ENCODE results near the gene OTUD7B. TPM values are rescaled to one million over a fixed set of nuclear protein-coding genes. Genes with fewer than 3 reads are reported as not detected.
A peak's percentile ranks its signal among the peaks of the same experiment; 100 is the strongest.

OTUD7B gene
- total RNA-seq, 1 experiment from 2014 or later = 11.5 TPM

GRCh38 chr1:149928401-149928724 is 82.2 kb downstream of the OTUD7B start:
- Histone ChIP-seq H3K36me3 (ENCODE audit: low read depth, low read length) (peaks cover 38% of the 10 kb centered on the region), H3K9me3 (ENCODE audit: low read length) (no peaks in the 10 kb centered on the region), H3K4me3 (ENCODE audit: low read length) (peak overlapping the region; percentile 93), H3K9ac (ENCODE audit: low read length) (peak overlapping the region; percentile 91), H3K79me2 (ENCODE audit: low read length) (peaks cover 34% of the 10 kb centered on the region), H3K4me1 (ENCODE audit: insufficient read depth, low read length) (peaks cover 41% of the 10 kb centered on the region), H3K9me2 (replicated peaks; ENCODE audit: low read length) (no peaks in the 10 kb centered on the region), H3K4me2 (ENCODE audit: low read length) (peak overlapping the region; percentile 86), H3F3A (ENCODE audit: low read length, unreplicated experiment) (no peaks in the 10 kb centered on the region), H2AFZ (ENCODE audit: low read length) (no peak overlapping the region), H3K27me3 (ENCODE audit: low read length) (no peaks in the 10 kb centered on the region), H3K27ac (ENCODE audit: low read length) (peak overlapping the region; percentile 77), H4K20me1 (ENCODE audit: low read length) (peaks cover 27% of the 10 kb centered on the region; the same call in 1 of the 2 replicates)
- intact Hi-C loops (cut with micrococcal nuclease) = no loop called here
- BruUV-seq (replicated peaks) = no TSS peak
- DNase-seq (no peak), ATAC-seq (no peak)
- POLR2A ChIA-PET (ENCODE audit: unreplicated experiment) = interaction anchor here (0.5 to 1.4 kb wide), 4 partner anchors 41 to 233 kb away, joined by 4 to 9 read pairs (median 6); a partner anchor contains a TSS
- CTCF ChIA-PET = interaction anchor here (0.6 to 1.0 kb wide), 2 partner anchors 109 to 259 kb away, joined by 3 to 7 read pairs; no protein-coding TSS in a partner anchor
- TF ChIP-seq, protein P1, sequence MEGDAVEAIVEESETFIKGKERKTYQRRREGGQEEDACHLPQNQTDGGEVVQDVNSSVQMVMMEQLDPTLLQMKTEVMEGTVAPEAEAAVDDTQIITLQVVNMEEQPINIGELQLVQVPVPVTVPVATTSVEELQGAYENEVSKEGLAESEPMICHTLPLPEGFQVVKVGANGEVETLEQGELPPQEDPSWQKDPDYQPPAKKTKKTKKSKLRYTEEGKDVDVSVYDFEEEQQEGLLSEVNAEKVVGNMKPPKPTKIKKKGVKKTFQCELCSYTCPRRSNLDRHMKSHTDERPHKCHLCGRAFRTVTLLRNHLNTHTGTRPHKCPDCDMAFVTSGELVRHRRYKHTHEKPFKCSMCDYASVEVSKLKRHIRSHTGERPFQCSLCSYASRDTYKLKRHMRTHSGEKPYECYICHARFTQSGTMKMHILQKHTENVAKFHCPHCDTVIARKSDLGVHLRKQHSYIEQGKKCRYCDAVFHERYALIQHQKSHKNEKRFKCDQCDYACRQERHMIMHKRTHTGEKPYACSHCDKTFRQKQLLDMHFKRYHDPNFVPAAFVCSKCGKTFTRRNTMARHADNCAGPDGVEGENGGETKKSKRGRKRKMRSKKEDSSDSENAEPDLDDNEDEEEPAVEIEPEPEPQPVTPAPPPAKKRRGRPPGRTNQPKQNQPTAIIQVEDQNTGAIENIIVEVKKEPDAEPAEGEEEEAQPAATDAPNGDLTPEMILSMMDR (conservative IDR thresholded peaks at IDR 0.05; ENCODE audit: low read depth, low read length) = no peak
- TF ChIP-seq EZH2 (IDR thresholded peaks at IDR 0.05; ENCODE audit: low read length, unreplicated experiment) (no peak), EZH2phosphoT487 (IDR thresholded peaks at IDR 0.05; ENCODE audit: borderline replicate concordance, low read length) (no peak)

DNA sequence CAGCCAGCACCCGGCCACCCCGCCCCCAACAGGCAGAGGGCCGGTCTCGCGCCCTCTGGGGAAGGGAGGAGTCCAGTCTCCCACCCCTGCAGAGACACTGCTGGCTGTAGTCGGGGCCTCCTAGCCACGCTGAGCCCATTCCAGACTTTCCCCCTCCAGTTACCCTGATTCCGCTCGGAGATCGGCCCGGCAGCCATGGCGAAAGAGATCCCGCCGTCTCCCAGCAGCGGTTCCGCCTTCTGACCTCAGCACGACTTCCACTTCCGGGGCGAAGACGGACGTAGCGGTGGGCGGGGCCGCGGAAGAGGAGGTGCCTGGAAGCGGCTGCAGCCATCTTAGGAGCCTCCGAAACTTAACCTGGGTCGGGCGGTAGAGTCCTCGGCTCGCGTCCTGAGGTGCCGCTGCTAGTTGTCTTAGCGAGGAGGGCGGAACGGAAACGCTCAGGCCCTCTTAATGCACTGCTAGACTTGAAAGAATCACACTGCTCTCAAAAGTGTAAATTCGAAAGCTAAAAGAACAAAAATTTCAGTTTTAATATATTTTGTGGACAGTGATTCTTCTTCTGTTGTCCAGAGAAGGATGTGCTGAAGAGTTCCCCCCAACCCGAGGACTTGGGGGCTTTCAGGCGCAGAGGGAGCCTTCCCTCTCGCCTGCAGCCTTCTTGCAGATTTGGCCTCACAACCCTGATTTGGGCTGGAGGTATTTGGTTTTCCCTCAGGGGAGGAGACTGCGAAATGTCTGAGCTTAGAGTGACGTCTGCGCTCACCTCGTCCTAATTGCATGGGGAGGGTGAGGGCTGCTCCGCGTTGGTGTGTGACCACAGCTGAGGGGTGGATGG is 82.7 kb downstream of the OTUD7B start, which contains the start of gene SF3B4:
TSS of gene SF3B4 (minus strand) at position 241 of the 838 bp plus-strand sequence. CDS start at position 197, 44 bp downstream.
- H4K20me1 ChIP-seq (ENCODE audit: low read length) = peaks cover 27% of the 10 kb centered on the region; the same call in 1 of the 2 replicates
- H3K4me3 ChIP-seq (ENCODE audit: low read length) = peak within 1 kb of the TSS; percentile 93
- H3K9me3 ChIP-seq (ENCODE audit: low read length) = no peaks in the 10 kb centered on the region
- BruUV-seq (replicated peaks) = TSS peak; percentile 96
- peak within 1 kb of the TSS; percentile 86 for H3K4me2 ChIP-seq (ENCODE audit: low read length)
- H3K27ac ChIP-seq (ENCODE audit: low read length) = peak within 1 kb of the TSS; percentile 77
- peak; percentile 96 for DNase-seq
- H3K79me2 ChIP-seq (ENCODE audit: low read length) = peaks cover 34% of the 10 kb centered on the region
- H3K9me2 ChIP-seq (replicated peaks; ENCODE audit: low read length) = no peaks in the 10 kb centered on the region
- ChIA-PET CTCF (interaction anchor here (0.6 to 1.0 kb wide), 2 partner anchors 109 to 259 kb away, joined by 3 to 7 read pairs; no protein-coding TSS in a partner anchor), POLR2A (ENCODE audit: unreplicated experiment) (interaction anchor here (0.5 to 1.4 kb wide), 4 partner anchors 40 to 234 kb away, joined by 4 to 9 read pairs (median 6); a partner anchor contains a TSS)
- no peaks in the 10 kb centered on the region for H3K27me3 ChIP-seq (ENCODE audit: low read length)
- no peaks in the 10 kb centered on the region for H3F3A ChIP-seq (ENCODE audit: low read length, unreplicated experiment)
- peaks cover 44% of the 10 kb centered on the region for H3K36me3 ChIP-seq (ENCODE audit: low read depth, low read length)
- peak within 1 kb of the TSS; percentile 91 for H3K9ac ChIP-seq (ENCODE audit: low read length)
- H3K4me1 ChIP-seq (ENCODE audit: insufficient read depth, low read length) = peaks cover 41% of the 10 kb centered on the region
- intact Hi-C loops (cut with micrococcal nuclease) = loop anchor here (1.0 kb wide), 1 partner anchor 10 kb away; no protein-coding TSS in a partner anchor
- peak; percentile 96 for ATAC-seq
- peak within 1 kb of the TSS; percentile 74 for H2AFZ ChIP-seq (ENCODE audit: low read length)
- TF ChIP-seq, protein P1 (conservative IDR thresholded peaks at IDR 0.05; ENCODE audit: low read depth, low read length) = no peak
- TF ChIP-seq EZH2phosphoT487 (IDR thresholded peaks at IDR 0.05; ENCODE audit: borderline replicate concordance, low read length) (no peak), EZH2 (IDR thresholded peaks at IDR 0.05; ENCODE audit: low read length, unreplicated experiment) (no peak)

Data from PC-3 (cell line).